ENCODE results near the gene LRRC26.
A peak's percentile ranks its signal among the peaks of the same experiment; 100 is the strongest.
"Not testable (repeated sequence)": the region's sequence is repeated elsewhere in the genome, so short reads cannot be mapped to it uniquely, and the experiment has no call there.

LRRC26 gene

GRCh38 chr9:137130176-137130755 is 39.6 kb downstream of the LRRC26 start:
- no peak for DNase-seq

GRCh38 chr9:137129456-137130175 is 40.2 kb downstream of the LRRC26 start:
- DNase-seq: peak; percentile 91

- no peak for DNase-seq
Measured at GRCh38 chr9:137128862-137129455, 40.9 kb downstream of the LRRC26 start.

- peak; percentile 29 for DNase-seq
Measured at GRCh38 chr9:137128158-137128861, 41.5 kb downstream of the LRRC26 start.

- peak; percentile 32 for DNase-seq
Measured at GRCh38 chr9:137127301-137128157, 42.3 kb downstream of the LRRC26 start.

GRCh38 chr9:137126786-137127185 is 43.1 kb downstream of the LRRC26 start:
- no peak for DNase-seq

- DNase-seq: not testable (repeated sequence)
Measured at GRCh38 chr9:137123952-137124462, 45.8 kb downstream of the LRRC26 start.

GRCh38 chr9:137123468-137123837 is 46.4 kb downstream of the LRRC26 start:
- no peak for DNase-seq

- not testable (repeated sequence) for DNase-seq
Measured at GRCh38 chr9:137122796-137123467, 46.9 kb downstream of the LRRC26 start.

- DNase-seq: not testable (repeated sequence)
Measured at GRCh38 chr9:137121927-137122795, 47.7 kb downstream of the LRRC26 start.

Data from stimulated activated CD4-positive, alpha-beta T cell treated with anti-CD3 and anti-CD28 coated beads, Interleukin-4, amount 100 ng/mL, for 24 hours (primary cell).